ENCODE results near the gene PPP4R4.
"Not testable (repeated sequence)": the region's sequence is repeated elsewhere in the genome, so short reads cannot be mapped to it uniquely, and the experiment has no call there.

Gene PPP4R4

GRCh38 chr14:94269156-94269555 is 95.0 kb downstream of the PPP4R4 start:
- TF ChIP-seq, protein P1, sequence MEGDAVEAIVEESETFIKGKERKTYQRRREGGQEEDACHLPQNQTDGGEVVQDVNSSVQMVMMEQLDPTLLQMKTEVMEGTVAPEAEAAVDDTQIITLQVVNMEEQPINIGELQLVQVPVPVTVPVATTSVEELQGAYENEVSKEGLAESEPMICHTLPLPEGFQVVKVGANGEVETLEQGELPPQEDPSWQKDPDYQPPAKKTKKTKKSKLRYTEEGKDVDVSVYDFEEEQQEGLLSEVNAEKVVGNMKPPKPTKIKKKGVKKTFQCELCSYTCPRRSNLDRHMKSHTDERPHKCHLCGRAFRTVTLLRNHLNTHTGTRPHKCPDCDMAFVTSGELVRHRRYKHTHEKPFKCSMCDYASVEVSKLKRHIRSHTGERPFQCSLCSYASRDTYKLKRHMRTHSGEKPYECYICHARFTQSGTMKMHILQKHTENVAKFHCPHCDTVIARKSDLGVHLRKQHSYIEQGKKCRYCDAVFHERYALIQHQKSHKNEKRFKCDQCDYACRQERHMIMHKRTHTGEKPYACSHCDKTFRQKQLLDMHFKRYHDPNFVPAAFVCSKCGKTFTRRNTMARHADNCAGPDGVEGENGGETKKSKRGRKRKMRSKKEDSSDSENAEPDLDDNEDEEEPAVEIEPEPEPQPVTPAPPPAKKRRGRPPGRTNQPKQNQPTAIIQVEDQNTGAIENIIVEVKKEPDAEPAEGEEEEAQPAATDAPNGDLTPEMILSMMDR (conservative IDR thresholded peaks at IDR 0.05; ENCODE audit: low read depth, low read length) = no peak
- no peak overlapping the region for H3K4me3 ChIP-seq (ENCODE audit: low read depth, low read length)
- DNase-seq (ENCODE audit: low read depth) = no peak

DNA sequence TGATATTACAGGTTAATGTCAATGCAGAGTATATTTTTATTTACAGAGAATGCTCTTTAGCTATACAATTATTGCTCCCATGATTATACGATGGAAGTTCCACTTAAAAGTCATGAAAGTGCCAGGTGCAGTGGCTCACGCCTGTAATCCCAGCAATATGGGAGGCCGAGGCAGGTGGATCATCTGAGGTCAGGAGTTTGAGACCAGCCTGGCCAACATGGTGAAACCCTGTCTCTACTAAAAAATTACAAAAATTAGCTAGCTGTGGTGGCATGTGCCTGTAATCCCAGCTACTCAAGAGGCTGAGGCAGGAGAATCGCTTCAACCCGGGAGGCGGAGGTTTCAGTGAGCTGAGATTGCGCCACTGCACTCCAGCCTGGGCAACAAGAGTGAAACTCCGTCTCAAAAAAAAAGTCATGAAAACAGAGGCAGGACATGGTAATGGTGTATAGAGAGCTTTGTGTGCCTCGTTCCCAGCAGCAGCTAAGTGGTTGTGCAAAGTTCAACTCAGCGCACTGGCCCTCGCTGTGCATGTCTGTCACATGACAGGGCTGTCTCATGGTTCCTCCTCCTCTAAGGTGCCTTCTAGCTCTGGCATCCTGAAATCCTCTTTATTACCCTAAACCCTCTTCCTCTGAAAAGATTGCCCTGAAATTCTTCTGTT is 102.9 kb downstream of the PPP4R4 start:
- not testable (repeated sequence) for H3K4me3 ChIP-seq (ENCODE audit: low read depth, low read length); DNase-seq (ENCODE audit: low read depth)

- no peak overlapping the region for H3K4me3 ChIP-seq (ENCODE audit: low read depth, low read length)
- TF ChIP-seq, protein P1 (conservative IDR thresholded peaks at IDR 0.05; ENCODE audit: low read depth, low read length) = no peak
- DNase-seq (ENCODE audit: low read depth) = no peak
Observed at GRCh38 chr14:94278731-94279130, 104.6 kb downstream of the PPP4R4 start.

GRCh38 chr14:94282991-94283723 is 109.0 kb downstream of the PPP4R4 start:
- TF ChIP-seq, protein P1 (conservative IDR thresholded peaks at IDR 0.05; ENCODE audit: low read depth, low read length) = no peak
- H3K4me3 ChIP-seq (ENCODE audit: low read depth, low read length) = no peak overlapping the region
- DNase-seq (ENCODE audit: low read depth) = no peak

DNA sequence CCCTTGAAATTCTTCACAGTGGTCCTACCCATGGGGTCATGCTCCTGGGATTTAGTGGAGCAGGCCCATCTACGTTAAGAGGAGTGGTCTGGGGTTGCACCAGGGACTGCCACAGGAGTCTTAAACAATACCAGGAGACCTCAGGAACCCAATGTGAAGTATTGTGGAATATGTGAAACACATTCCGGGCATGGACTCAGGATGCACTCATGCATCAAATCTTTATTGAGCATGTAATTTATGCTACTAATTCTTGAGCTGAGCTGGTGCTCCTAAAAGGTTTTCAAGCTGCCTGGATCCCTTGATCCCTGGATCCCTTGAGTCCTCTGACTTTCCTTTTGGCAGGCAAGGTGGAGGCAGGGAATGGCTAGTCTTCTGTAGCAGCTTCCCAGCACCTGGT is 110.1 kb downstream of the PPP4R4 start:
- no peak for DNase-seq (ENCODE audit: low read depth)
- H3K4me3 ChIP-seq (ENCODE audit: low read depth, low read length) = no peak overlapping the region
- TF ChIP-seq, protein P1 (conservative IDR thresholded peaks at IDR 0.05; ENCODE audit: low read depth, low read length) = no peak

DNA sequence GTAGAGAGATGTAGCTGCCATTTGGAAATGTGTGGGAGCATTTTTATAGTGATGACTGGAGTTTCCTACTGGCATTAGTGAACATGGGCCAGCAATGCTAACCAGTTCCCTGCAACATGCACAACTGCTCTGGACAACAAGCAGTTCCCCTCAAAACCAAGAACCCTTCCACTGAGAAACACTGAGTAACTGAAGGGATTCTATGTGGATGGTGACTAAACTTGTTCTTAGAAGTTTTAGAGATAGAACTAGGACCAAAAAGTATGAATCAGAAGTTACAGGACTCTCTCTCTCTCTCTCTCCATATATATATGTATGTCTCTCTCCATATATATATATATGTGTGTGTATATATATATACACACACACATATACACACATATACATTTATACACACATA is 111.0 kb downstream of the PPP4R4 start:
- H3K4me3 ChIP-seq (ENCODE audit: low read depth, low read length) = no peak overlapping the region
- TF ChIP-seq, protein P1 (conservative IDR thresholded peaks at IDR 0.05; ENCODE audit: low read depth, low read length) = no peak
- no peak for DNase-seq (ENCODE audit: low read depth)

GRCh38 chr14:94288610-94289465 is 114.7 kb downstream of the PPP4R4 start:
- no peak for DNase-seq (ENCODE audit: low read depth)

More at GRCh38 chr14:94288610-94289465, 114.7 kb downstream of the PPP4R4 start:
- TF ChIP-seq, protein P1 (conservative IDR thresholded peaks at IDR 0.05; ENCODE audit: low read depth, low read length) = no peak
- no peak overlapping the region for H3K4me3 ChIP-seq (ENCODE audit: low read depth, low read length)

Measured in choroid plexus epithelial cell (primary cell).